ENCODE data around the gene METTL22.

- TF ChIP-seq CTCF (IDR thresholded peaks at IDR 0.05; ENCODE audit: borderline replicate concordance, extremely low read depth, low read length, poor library complexity, severe bottlenecking) (no peak), EZH2 (IDR thresholded peaks at IDR 0.05; ENCODE audit: borderline replicate concordance, low read depth, low read length, severe bottlenecking) (no peak)
These were observed 9.5 kb upstream of the METTL22 start for GRCh38 chr16:8611886-8612600.

Measured in DND-41 (cell line).